ENCODE measurements around the gene CCDC142.

DNA sequence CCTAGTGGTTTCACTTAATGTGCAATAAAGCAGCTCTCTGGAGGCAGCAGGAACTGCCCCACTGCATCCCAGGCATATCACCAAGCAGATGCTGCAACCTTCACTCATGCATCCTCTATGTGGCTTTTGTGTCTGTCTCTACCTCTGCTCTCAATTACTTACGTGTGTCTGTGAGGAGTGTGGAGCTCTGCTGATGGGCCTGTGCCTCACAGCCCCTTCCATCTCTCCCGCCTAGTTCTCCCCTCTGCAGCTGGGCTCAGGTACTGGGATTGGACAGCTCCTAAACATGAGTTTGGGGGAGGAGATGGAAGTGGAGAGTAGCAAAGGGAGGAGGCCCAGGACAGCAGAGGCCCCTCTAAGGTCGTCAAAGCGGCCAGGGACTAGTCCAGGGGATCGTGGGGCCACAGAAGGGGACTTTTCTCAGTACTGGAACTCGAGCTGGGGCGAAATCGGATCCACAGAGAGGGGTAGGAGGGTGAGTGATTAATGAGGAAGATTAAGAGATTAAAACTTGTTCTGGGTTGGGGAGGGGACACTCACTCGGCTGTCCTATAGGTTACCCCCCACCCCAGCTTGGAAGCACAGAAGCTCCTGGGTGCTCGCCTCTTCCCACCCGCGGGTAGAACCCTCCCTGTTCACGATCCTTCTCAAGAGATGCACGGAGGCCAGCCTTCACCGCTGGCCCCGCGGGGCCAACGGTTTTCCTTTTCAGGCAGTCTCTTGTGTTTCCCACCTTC, 18.7 kb upstream of the CCDC142 start:
- TF ChIP-seq CTCF (IDR thresholded peaks at IDR 0.05), result no peak
- TF ChIP-seq POLR2A (IDR thresholded peaks at IDR 0.05; ENCODE audit: low read depth), result no peak
- no peak for TF ChIP-seq POLR2AphosphoS5 (IDR thresholded peaks at IDR 0.05)
- TF ChIP-seq EP300 (IDR thresholded peaks at IDR 0.05), result no peak
